ENCODE data around the gene GABBR2.

Gene GABBR2

GRCh38 chr9:98600631-98601030 lies 108.1 kb downstream of the GABBR2 start:
- H2AFZ ChIP-seq (ENCODE audit: insufficient read depth, low read length, poor library complexity) = no peak overlapping the region
- H3K36me3 ChIP-seq (ENCODE audit: control insufficient read depth in 1 of 2, insufficient read depth in 2 of 2, low read length in 2 of 2) = no peaks in the 10 kb centered on the region
- no peaks in the 10 kb centered on the region for H3K4me1 ChIP-seq (ENCODE audit: control insufficient read depth in 1 of 2, insufficient read depth in 2 of 2, low read length in 2 of 2)
- no CpG with 5 or more reads among the region's 12 CpGs for WGBS (ENCODE audit: extremely low coverage, insufficient coverage, insufficient read length)
- H3K27ac ChIP-seq (ENCODE audit: low read depth, low read length) = no peak overlapping the region
- no peak overlapping the region for H3K14ac ChIP-seq (ENCODE audit: low read length)
- no peaks in the 10 kb centered on the region for H3K79me2 ChIP-seq (ENCODE audit: control insufficient read depth, insufficient read depth, low read length, poor library complexity)
- no peak overlapping the region for H2BK5ac ChIP-seq (ENCODE audit: low read depth, low read length, poor library complexity)
- H4K8ac ChIP-seq (ENCODE audit: low read depth, low read length) = no peak overlapping the region
- H3K27me3 ChIP-seq (ENCODE audit: insufficient read depth, low read length) = no peaks in the 10 kb centered on the region
- H3K18ac ChIP-seq (ENCODE audit: low read length) = no peak overlapping the region
- H2AK5ac ChIP-seq (ENCODE audit: low read length) = no peak overlapping the region
- no peak overlapping the region for H4K91ac ChIP-seq (ENCODE audit: low read depth, low read length)
- H3K4me3 ChIP-seq (ENCODE audit: low read depth, low read length) = no peak overlapping the region
- no peak overlapping the region for H4K12ac ChIP-seq (ENCODE audit: low read depth, low read length)
- no peaks in the 10 kb centered on the region for H3K79me1 ChIP-seq (ENCODE audit: low read length)
- H3K23ac ChIP-seq (ENCODE audit: low read length) = no peak overlapping the region
- DNase-seq = no peak
- no peak overlapping the region for H3K4me2 ChIP-seq (ENCODE audit: low read length)
- H2BK12ac ChIP-seq (ENCODE audit: low read length) = no peak overlapping the region
- no peak overlapping the region for H3K9ac ChIP-seq (ENCODE audit: low read length)
- H2BK120ac ChIP-seq (ENCODE audit: insufficient read depth, low read length, poor library complexity) = no peak overlapping the region
- no peak overlapping the region for H3K4ac ChIP-seq (ENCODE audit: low read depth, low read length)
- H3K9me3 ChIP-seq (ENCODE audit: insufficient read depth, low read depth, low read length) = no peaks in the 10 kb centered on the region

DNA sequence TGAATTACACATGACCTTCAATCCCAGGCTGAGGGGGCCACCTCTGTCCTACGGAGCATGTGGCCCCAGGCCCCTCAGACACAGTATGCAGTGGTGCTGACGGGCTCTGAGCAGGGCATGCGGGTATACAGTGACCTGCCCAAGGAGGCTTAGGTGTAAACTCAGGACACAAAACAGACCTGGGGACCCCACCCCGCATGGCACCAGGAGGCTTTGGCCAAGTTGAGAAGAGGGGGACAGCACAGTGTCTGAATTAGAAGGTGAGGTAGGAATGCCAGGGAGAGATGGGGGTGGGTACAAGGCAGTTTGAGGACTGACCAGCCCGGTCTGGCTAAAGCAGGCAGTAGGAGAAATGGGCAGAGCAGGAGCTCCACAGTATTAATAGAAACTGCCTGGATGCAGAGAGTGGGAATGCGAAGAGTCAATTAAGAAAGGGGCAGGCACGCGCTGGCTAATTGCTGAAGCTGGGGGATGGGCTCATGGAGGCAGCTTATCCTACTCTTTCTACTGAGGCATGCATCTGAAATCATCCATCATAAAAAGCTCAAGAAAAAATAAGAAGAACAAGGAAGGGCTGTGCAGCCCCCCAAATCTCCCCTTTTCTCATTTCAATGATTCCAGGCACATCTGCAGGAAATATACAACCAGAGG lies 109.0 kb downstream of the GABBR2 start:
- Histone ChIP-seq H2BK120ac (ENCODE audit: insufficient read depth, low read length, poor library complexity) (no peak overlapping the region), H2AFZ (ENCODE audit: insufficient read depth, low read length, poor library complexity) (no peak overlapping the region), H3K9me3 (ENCODE audit: insufficient read depth, low read depth, low read length) (no peaks in the 10 kb centered on the region), H3K14ac (ENCODE audit: low read length) (no peak overlapping the region), H3K27me3 (ENCODE audit: insufficient read depth, low read length) (no peaks in the 10 kb centered on the region), H3K27ac (ENCODE audit: low read depth, low read length) (no peak overlapping the region), H2BK5ac (ENCODE audit: low read depth, low read length, poor library complexity) (no peak overlapping the region), H3K36me3 (ENCODE audit: control insufficient read depth in 1 of 2, insufficient read depth in 2 of 2, low read length in 2 of 2) (no peaks in the 10 kb centered on the region), H2AK5ac (ENCODE audit: low read length) (no peak overlapping the region), H4K8ac (ENCODE audit: low read depth, low read length) (no peak overlapping the region), H3K4me2 (ENCODE audit: low read length) (no peak overlapping the region), H3K4ac (ENCODE audit: low read depth, low read length) (no peak overlapping the region), H3K79me1 (ENCODE audit: low read length) (no peaks in the 10 kb centered on the region), H4K91ac (ENCODE audit: low read depth, low read length) (no peak overlapping the region), H3K4me1 (ENCODE audit: control insufficient read depth in 1 of 2, insufficient read depth in 2 of 2, low read length in 2 of 2) (no peaks in the 10 kb centered on the region), H4K12ac (ENCODE audit: low read depth, low read length) (no peak overlapping the region), H2BK12ac (ENCODE audit: low read length) (no peak overlapping the region), H3K4me3 (ENCODE audit: low read depth, low read length) (no peak overlapping the region), H3K9ac (ENCODE audit: low read length) (no peak overlapping the region), H3K23ac (ENCODE audit: low read length) (no peak overlapping the region), H3K18ac (ENCODE audit: low read length) (no peak overlapping the region), H3K79me2 (ENCODE audit: control insufficient read depth, insufficient read depth, low read length, poor library complexity) (no peaks in the 10 kb centered on the region)
- WGBS (ENCODE audit: extremely low coverage, insufficient coverage, insufficient read length) = no CpG with 5 or more reads among the region's 8 CpGs
- no peak for DNase-seq

- no peak overlapping the region for H3K4me2 ChIP-seq (ENCODE audit: low read length)
- H3K4me1 ChIP-seq (ENCODE audit: control insufficient read depth in 1 of 2, insufficient read depth in 2 of 2, low read length in 2 of 2) = no peaks in the 10 kb centered on the region
- H3K9me3 ChIP-seq (ENCODE audit: insufficient read depth, low read depth, low read length) = no peaks in the 10 kb centered on the region
- H3K4ac ChIP-seq (ENCODE audit: low read depth, low read length) = no peak overlapping the region
- H3K23ac ChIP-seq (ENCODE audit: low read length) = no peak overlapping the region
- no peak overlapping the region for H2BK5ac ChIP-seq (ENCODE audit: low read depth, low read length, poor library complexity)
- H4K91ac ChIP-seq (ENCODE audit: low read depth, low read length) = no peak overlapping the region
- no peak overlapping the region for H4K8ac ChIP-seq (ENCODE audit: low read depth, low read length)
- H2BK120ac ChIP-seq (ENCODE audit: insufficient read depth, low read length, poor library complexity) = no peak overlapping the region
- H3K4me3 ChIP-seq (ENCODE audit: low read depth, low read length) = no peak overlapping the region
- no peak overlapping the region for H3K14ac ChIP-seq (ENCODE audit: low read length)
- no CpG with 5 or more reads among the region's 2 CpGs for WGBS (ENCODE audit: extremely low coverage, insufficient coverage, insufficient read length)
- DNase-seq = no peak
- no peak overlapping the region for H4K12ac ChIP-seq (ENCODE audit: low read depth, low read length)
- H3K79me1 ChIP-seq (ENCODE audit: low read length) = no peaks in the 10 kb centered on the region
- H3K79me2 ChIP-seq (ENCODE audit: control insufficient read depth, insufficient read depth, low read length, poor library complexity) = no peaks in the 10 kb centered on the region
- H3K18ac ChIP-seq (ENCODE audit: low read length) = no peak overlapping the region
- H3K27me3 ChIP-seq (ENCODE audit: insufficient read depth, low read length) = no peaks in the 10 kb centered on the region
- H3K9ac ChIP-seq (ENCODE audit: low read length) = no peak overlapping the region
- no peak overlapping the region for H2AK5ac ChIP-seq (ENCODE audit: low read length)
- H2AFZ ChIP-seq (ENCODE audit: insufficient read depth, low read length, poor library complexity) = no peak overlapping the region
- H3K27ac ChIP-seq (ENCODE audit: low read depth, low read length) = no peak overlapping the region
- no peak overlapping the region for H2BK12ac ChIP-seq (ENCODE audit: low read length)
- no peaks in the 10 kb centered on the region for H3K36me3 ChIP-seq (ENCODE audit: control insufficient read depth in 1 of 2, insufficient read depth in 2 of 2, low read length in 2 of 2)
Observed at GRCh38 chr9:98598861-98599260, 109.9 kb downstream of the GABBR2 start.

DNA sequence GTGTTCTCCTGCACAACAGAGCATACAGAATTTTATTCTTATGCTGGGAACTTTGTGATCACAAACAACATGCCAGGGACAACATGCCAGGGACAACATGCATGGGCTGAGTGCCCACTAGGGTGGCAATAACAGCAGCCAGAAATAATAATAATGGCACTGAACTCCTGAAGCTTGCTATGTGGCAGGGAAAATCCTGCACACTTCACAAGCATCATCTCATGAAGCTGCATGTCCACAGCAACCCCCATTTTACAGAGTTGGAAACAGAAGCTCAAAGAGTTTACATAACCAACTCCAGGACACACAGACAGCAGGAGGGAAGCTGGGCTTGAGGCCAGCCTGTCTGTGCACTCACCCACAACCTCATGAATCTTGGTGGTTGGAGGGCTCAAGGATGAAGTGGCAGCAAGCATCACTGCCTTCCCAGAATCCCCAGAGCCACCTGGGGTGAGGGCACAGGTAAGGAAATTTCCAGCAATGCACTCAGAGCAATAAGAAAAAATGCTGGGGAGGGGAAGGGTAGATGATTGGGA lies 111.4 kb downstream of the GABBR2 start:
- no peaks in the 10 kb centered on the region for H3K4me1 ChIP-seq (ENCODE audit: control insufficient read depth in 1 of 2, insufficient read depth in 2 of 2, low read length in 2 of 2)
- no peak overlapping the region for H4K8ac ChIP-seq (ENCODE audit: low read depth, low read length)
- H3K4me2 ChIP-seq (ENCODE audit: low read length) = no peak overlapping the region
- no peak overlapping the region for H3K4ac ChIP-seq (ENCODE audit: low read depth, low read length)
- H3K27me3 ChIP-seq (ENCODE audit: insufficient read depth, low read length) = no peaks in the 10 kb centered on the region
- no peak overlapping the region for H2AK5ac ChIP-seq (ENCODE audit: low read length)
- H3K27ac ChIP-seq (ENCODE audit: low read depth, low read length) = no peak overlapping the region
- no peak overlapping the region for H2BK12ac ChIP-seq (ENCODE audit: low read length)
- H3K9me3 ChIP-seq (ENCODE audit: insufficient read depth, low read depth, low read length) = peaks cover 1% of the 10 kb centered on the region
- no peak overlapping the region for H3K18ac ChIP-seq (ENCODE audit: low read length)
- H2BK5ac ChIP-seq (ENCODE audit: low read depth, low read length, poor library complexity) = no peak overlapping the region
- no peaks in the 10 kb centered on the region for H3K36me3 ChIP-seq (ENCODE audit: control insufficient read depth in 1 of 2, insufficient read depth in 2 of 2, low read length in 2 of 2)
- DNase-seq = no peak
- no peak overlapping the region for H3K4me3 ChIP-seq (ENCODE audit: low read depth, low read length)
- H2BK120ac ChIP-seq (ENCODE audit: insufficient read depth, low read length, poor library complexity) = no peak overlapping the region
- no peaks in the 10 kb centered on the region for H3K79me2 ChIP-seq (ENCODE audit: control insufficient read depth, insufficient read depth, low read length, poor library complexity)
- no peaks in the 10 kb centered on the region for H3K79me1 ChIP-seq (ENCODE audit: low read length)
- H4K91ac ChIP-seq (ENCODE audit: low read depth, low read length) = no peak overlapping the region
- H3K14ac ChIP-seq (ENCODE audit: low read length) = no peak overlapping the region
- H2AFZ ChIP-seq (ENCODE audit: insufficient read depth, low read length, poor library complexity) = no peak overlapping the region
- H4K12ac ChIP-seq (ENCODE audit: low read depth, low read length) = no peak overlapping the region
- no peak overlapping the region for H3K23ac ChIP-seq (ENCODE audit: low read length)
- no peak overlapping the region for H3K9ac ChIP-seq (ENCODE audit: low read length)

All from trophoblast cell (in vitro differentiated cells and primary cell).